Gastroesophageal sphincter (tissue), 3 donors: ENCODE data around the gene TBCE.

ENCODE experiments used
- EP300 ChIP-seq: sonication (generic); formaldehyde crosslinking; IDR thresholded peaks from one replicate; pipeline ENCODE4 v1.6.1; 2017; ENCODE audit warnings: antibody characterized with exemption, mild to moderate bottlenecking
- POLR2A ChIP-seq, 2 donors: fragments of 450-650 bp; IDR thresholded peaks; one replicate each; pipeline ENCODE4 v1.6.1; 2017; ENCODE audit warnings: antibody characterized with exemption in 2 of 2, mild to moderate bottlenecking in 2 of 2, moderate library complexity in 1 of 2
- TF ChIP-seq, protein P1 (sequence below), 4 experiments: fragments of 200-600 bp in 2 of 4; fragments of 450-650 bp in 2 of 4; sonication (generic) in 1 of 4; IDR thresholded peaks; one replicate each; pipeline ENCODE4 v1.5.1; 2017 to 2019; ENCODE audit warnings: antibody characterized with exemption in 4 of 4, mild to moderate bottlenecking in 2 of 4, moderate library complexity in 2 of 4

DNA sequence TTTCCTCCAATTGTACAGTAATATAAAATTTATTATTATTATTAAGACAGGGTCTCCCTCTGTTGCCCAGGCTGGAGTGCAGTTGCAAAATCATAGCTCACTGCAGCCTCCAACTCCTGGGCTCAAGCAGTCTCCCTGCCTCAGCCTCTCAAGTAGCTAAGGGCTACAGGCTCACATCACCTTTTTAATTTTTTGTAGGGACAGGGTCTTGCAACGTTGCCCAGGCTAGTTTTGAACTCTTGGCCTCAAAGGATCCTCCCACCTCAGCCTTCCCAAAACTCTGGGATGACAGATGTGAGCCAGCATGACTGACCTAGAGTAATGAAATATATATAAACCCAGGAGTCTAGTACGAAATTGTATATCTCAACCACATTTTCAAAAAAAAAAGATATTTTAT lies 87.9 kb downstream of the TBCE start:
- no peak for TF ChIP-seq POLR2A (IDR thresholded peaks at IDR 0.05)
- TF ChIP-seq, protein P1, sequence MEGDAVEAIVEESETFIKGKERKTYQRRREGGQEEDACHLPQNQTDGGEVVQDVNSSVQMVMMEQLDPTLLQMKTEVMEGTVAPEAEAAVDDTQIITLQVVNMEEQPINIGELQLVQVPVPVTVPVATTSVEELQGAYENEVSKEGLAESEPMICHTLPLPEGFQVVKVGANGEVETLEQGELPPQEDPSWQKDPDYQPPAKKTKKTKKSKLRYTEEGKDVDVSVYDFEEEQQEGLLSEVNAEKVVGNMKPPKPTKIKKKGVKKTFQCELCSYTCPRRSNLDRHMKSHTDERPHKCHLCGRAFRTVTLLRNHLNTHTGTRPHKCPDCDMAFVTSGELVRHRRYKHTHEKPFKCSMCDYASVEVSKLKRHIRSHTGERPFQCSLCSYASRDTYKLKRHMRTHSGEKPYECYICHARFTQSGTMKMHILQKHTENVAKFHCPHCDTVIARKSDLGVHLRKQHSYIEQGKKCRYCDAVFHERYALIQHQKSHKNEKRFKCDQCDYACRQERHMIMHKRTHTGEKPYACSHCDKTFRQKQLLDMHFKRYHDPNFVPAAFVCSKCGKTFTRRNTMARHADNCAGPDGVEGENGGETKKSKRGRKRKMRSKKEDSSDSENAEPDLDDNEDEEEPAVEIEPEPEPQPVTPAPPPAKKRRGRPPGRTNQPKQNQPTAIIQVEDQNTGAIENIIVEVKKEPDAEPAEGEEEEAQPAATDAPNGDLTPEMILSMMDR (IDR thresholded peaks at IDR 0.05) = no peak
- no peak for TF ChIP-seq EP300
